HG03095 (cell line): Measurements from ENCODE around the gene PDE6A.

Experiments used
- ATAC-seq: cut with Tn5 transposase; IDR thresholded peaks from one replicate; pipeline ENCODE4 v1.9.1; 2021; ENCODE audit warnings: moderate library complexity; ENCODE audit not compliant: unreplicated experiment

Gene PDE6A

GRCh38 chr5:149840226-149840825 is 104.3 kb downstream of the PDE6A start:
- no peak for ATAC-seq

GRCh38 chr5:149839761-149840160 is 104.8 kb downstream of the PDE6A start:
- no peak for ATAC-seq

- ATAC-seq: no peak
Observed at GRCh38 chr5:149838881-149839739, 105.5 kb downstream of the PDE6A start.

- ATAC-seq: no peak
Observed at GRCh38 chr5:149837680-149838269, 106.8 kb downstream of the PDE6A start.

GRCh38 chr5:149836451-149837139 is 108.0 kb downstream of the PDE6A start:
- ATAC-seq: no peak

- no peak for ATAC-seq
Observed at GRCh38 chr5:149834246-149834855, 110.2 kb downstream of the PDE6A start.

GRCh38 chr5:149833116-149833827 is 111.3 kb downstream of the PDE6A start:
- ATAC-seq: no peak

- ATAC-seq: no peak
Observed at GRCh38 chr5:149832636-149833035, 112.0 kb downstream of the PDE6A start.

GRCh38 chr5:149831492-149831891 is 113.1 kb downstream of the PDE6A start:
- ATAC-seq: peak; percentile 73

- no peak for ATAC-seq
Observed at GRCh38 chr5:149830579-149830978, 114.0 kb downstream of the PDE6A start.

GRCh38 chr5:149829954-149830353 is 114.6 kb downstream of the PDE6A start:
- no peak for ATAC-seq

GRCh38 chr5:149828161-149829011 is 116.2 kb downstream of the PDE6A start:
- ATAC-seq: peak; percentile 59

- no peak for ATAC-seq
Observed at GRCh38 chr5:149827546-149827945, 117.0 kb downstream of the PDE6A start.

GRCh38 chr5:149827086-149827485 is 117.5 kb downstream of the PDE6A start:
- ATAC-seq: no peak

GRCh38 chr5:149826574-149826973 is 118.0 kb downstream of the PDE6A start:
- no peak for ATAC-seq

GRCh38 chr5:149824846-149825245 is 119.7 kb downstream of the PDE6A start:
- ATAC-seq: no peak

GRCh38 chr5:149824120-149824519 is 120.5 kb downstream of the PDE6A start:
- no peak for ATAC-seq

GRCh38 chr5:149823375-149823774 is 121.2 kb downstream of the PDE6A start:
- ATAC-seq: no peak

GRCh38 chr5:149822301-149822700 is 122.3 kb downstream of the PDE6A start:
- no peak for ATAC-seq
